Activated T-helper 1 cell treated with Interleukin-2 at 50 U/mL for 16 hours (primary cell): ENCODE results near the gene AQP1.

Experiments
- DNase-seq: peaks from one replicate; pipeline ENCODE4 v3.0.0-alpha.2; 2020; ENCODE audit warnings: low read depth

The AQP1 gene

DNA sequence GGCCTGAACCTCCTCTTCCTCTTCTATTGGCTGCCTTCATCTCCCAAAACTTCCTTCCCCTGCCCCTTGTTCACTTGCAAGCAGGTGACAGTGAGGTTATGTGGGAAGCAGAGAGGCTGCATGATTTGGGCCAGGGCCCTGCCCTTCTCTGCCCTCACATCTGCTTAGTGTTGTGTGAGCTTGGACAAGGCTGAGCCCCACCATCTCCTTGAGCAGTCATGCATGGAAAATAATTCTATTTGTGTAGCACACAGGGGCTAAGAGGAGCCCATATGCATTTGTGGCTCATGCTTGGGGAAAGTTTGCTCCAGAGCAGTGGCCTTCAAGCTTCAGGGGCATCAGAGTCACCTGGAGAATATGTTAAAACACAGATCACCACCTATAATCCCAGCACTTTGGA is 26.8 kb upstream of the AQP1 start:
- DNase-seq: no peak

DNA sequence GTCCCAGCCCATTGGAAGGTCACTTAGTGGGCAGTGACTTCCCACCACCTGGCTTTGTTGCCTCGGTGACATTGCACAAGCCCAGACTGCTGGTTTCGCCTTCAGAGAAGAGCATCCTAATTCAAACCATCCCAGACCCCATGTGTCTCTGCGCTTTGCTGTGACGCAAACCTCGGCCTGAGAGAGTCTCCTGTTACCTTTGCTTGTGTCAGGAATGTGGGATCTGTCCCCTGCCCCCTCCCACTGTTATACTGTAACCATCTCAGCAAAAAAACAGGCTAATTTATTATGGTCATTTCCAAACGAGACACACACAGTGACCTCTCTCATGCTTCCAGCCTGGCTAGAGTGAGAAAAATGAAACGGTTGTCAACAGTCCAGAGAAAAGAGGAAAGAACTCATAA is 25.0 kb upstream of the AQP1 start:
- DNase-seq: no peak

DNA sequence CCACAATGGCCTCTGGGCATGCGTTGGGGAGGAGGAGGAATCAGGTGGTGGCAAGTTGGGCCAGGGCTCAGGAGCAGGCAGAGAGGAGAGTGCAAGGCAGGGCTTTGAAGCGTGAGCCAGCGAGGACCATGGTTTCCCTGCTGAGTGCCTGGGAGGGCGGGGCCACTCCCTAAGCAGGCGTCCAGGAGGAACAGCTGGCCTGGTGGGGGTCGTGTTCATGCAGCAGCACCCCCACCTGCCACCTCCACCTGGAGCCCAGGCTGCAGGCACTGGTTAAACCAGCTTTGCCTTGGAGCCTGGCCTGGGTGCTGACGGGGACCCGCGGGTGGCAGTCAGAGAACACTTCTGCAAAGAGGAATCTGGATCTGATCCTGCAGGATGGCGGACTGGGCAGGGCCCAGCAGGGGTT is 24.2 kb upstream of the AQP1 start:
- DNase-seq: no peak

GRCh38 chr7:30888747-30889146 is 22.9 kb upstream of the AQP1 start:
- DNase-seq: no peak

DNA sequence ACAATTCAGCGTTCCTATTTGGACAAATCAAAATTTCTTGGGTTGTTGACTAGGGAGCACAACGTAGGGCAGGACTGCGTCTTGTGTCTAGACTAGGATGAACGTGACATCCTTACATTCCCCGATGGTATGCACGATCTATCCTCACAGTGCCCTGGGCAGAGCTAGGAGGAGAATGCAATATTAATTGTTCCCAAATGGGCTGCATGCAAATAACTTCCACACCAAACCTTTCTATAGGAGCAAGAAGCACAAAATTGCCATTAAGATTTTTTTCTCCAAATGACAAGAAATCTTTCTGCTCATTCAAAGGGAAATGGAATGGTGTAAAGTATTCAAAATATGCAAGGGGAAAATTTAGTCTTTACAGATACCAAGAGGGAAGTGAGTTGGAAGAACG is 21.4 kb upstream of the AQP1 start:
- no peak for DNase-seq

DNA sequence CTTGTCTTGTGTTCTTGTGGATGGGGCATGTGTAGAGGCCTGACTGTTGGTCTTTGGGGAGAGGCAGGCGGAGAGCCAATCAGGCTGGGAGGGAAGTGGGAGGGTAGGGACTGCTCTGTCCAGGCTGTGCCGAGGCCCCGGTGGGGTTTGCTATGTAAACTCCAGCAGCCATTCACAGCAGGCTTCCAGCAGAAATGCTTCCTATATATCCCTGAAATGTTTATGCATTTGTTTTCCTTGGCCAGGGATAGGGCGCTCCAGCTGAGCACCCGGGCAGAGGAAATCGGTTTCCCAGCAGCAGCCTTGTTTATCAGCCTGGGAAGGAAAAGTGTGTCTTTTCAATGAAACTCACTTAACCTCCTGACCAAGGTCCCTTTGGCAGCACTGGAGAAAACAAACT is 18.3 kb upstream of the AQP1 start:
- DNase-seq: no peak

- no peak for DNase-seq
Measured at GRCh38 chr7:30894009-30894408, 17.6 kb upstream of the AQP1 start.

GRCh38 chr7:30894866-30895605 is 16.6 kb upstream of the AQP1 start:
- no peak for DNase-seq

DNA sequence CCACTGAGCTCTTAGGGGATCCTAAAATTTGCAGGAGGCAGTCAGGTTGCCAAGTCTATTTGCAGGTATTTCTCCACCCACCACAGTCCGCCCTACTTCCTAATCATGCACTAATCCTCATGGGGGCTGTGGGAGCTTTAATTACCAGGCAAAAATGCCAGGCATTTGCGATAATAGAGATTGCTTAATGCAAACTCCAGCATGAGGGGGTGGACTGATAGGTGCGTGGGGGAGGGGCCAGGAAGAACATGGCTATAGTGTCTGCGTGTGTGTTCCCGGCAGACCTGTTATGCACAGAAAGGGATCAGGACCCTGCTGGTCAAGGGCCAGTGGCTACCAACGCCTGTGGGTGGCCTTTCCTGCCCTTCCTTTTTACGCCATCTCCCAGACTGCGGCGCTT is 15.6 kb upstream of the AQP1 start:
- no peak for DNase-seq

- DNase-seq: no peak
Measured at GRCh38 chr7:30896783-30897637, 14.6 kb upstream of the AQP1 start.

DNA sequence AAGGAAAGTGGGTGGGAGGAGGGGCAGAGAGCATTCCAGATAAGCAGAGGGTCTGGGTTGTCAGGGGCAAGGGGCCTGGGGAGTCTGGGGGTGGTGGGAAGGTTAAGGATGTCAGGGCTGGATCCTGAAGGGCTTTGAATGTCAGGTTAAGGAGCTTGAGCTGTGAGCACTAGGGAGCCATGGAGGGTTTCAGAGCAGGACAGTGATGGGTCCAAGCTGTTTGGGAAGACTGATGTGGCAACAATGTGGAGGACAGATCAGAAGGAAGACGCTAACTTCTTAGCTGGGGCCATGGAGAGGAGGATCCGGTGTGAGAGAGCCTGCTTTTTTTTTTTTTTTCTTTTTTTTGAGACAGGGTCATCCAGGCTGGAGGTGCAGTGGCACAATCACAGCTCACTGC is 13.9 kb upstream of the AQP1 start:
- no peak for DNase-seq

DNA sequence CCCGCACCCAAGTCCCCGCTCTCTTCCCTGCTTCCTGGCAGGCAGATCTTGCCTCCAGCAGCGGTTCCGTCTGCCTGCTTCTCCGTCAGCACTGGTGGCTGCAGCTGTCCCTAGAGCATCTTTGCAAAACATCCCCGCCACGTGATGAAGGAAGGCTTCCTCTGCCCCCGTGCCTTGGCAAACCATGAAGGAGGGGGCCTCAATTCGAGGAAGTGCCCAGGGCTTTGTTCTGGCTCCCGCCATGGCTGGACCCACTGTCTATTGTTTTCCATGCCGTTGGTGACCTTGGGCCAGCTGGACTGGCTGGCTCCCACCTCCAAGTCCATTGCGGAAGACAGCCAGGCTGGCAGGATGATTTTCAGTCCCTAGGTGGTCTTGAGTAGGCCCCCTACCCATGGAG is 13.2 kb upstream of the AQP1 start:
- DNase-seq: no peak

GRCh38 chr7:30899066-30899465 is 12.6 kb upstream of the AQP1 start:
- no peak for DNase-seq

GRCh38 chr7:30899630-30900029 is 12.0 kb upstream of the AQP1 start:
- no peak for DNase-seq

- DNase-seq: no peak
Measured at GRCh38 chr7:30900053-30900452, 11.6 kb upstream of the AQP1 start.

GRCh38 chr7:30900803-30901362 is 10.8 kb upstream of the AQP1 start:
- DNase-seq: no peak

- no peak for DNase-seq
Measured at GRCh38 chr7:30901856-30902255, 9.8 kb upstream of the AQP1 start.

DNA sequence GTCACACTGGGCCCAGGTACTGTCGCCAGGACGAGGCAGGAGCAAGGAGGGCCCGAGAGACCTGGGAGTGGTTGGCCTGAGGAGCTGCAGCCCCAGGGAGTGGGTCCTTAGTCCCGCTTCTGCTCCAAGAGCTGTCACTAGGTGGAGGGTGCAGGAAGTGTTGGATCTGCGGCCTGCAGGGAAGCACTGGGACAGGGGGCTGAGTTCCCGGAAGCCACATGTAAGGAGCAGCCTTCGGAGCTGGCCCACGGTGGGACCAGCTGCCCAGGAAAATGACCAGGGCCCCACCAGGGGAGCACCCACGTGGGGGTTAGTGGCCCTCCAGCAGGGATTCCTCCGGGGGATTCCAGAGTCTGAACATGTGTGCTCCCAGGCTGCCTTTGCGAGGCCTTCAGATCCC is 9.2 kb upstream of the AQP1 start:
- no peak for DNase-seq

- DNase-seq: no peak
Measured at GRCh38 chr7:30903146-30903545, 8.5 kb upstream of the AQP1 start.

- no peak for DNase-seq
Measured at GRCh38 chr7:30904561-30904960, 7.1 kb upstream of the AQP1 start.

GRCh38 chr7:30905078-30906012 is 6.3 kb upstream of the AQP1 start:
- no peak for DNase-seq

DNA sequence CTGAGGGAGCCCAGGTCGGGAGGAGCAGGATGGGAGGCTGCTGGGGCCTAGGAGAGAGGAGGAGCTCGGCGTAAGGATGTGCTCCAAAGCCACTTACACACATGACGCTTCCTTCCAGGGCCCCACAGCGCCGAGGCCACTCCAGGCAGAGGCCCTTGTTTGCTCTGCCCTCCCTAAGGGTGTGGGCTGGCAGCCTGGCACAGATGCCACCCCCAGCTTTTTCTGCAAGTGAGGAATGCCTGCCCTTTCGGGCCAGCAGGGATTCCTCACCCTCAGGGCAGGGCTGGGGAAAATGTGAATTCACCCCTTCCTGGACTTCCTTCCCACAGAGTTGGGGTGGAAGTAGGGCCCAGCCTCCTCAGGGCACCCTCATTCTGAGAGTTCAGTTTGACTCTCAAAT is 5.6 kb upstream of the AQP1 start:
- DNase-seq: no peak
